ENCODE data around the gene NR2F1.

NR2F1 gene

DNA sequence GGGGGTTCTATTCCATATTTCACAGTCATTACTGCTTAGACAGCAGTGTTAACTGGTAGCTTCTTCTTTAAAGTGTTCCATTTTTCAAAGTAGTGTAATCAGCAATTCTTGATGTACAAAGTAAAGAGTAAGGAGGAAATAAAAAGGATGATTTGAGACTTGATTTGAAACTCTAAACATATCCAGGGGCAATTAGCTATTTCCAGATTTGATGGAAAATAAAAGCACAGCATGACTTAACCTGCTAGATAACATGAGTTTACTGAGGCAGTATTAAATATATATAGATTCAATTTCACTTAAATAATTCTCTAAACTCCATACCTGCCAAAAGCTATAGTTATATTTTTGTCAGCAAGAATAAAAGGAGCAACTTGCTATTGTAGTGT, 29.8 kb downstream of the NR2F1 start:
- Histone ChIP-seq H4K20me1 (ENCODE audit: insufficient read depth) (no peaks in the 10 kb centered on the region), H3K4me2 (no peak overlapping the region), H3K27ac (no peak overlapping the region), H3K79me2 (ENCODE audit: insufficient read depth, low read depth) (no peaks in the 10 kb centered on the region), H3K27me3 (ENCODE audit: insufficient read depth, low read depth) (no peaks in the 10 kb centered on the region), H3K36me3 (ENCODE audit: insufficient read depth) (no peaks in the 10 kb centered on the region), H2AFZ (ENCODE audit: low read depth) (no peak overlapping the region), H3K9ac (no peak overlapping the region), H3K4me3 (IDR thresholded peaks at IDR 0.05; ENCODE audit: insufficient read depth, low read depth, low read length) (no peak overlapping the region), H3K4me1 (ENCODE audit: low read depth, poor library complexity, severe bottlenecking) (peaks cover 6% of the 10 kb centered on the region)
- TF ChIP-seq, protein P1, sequence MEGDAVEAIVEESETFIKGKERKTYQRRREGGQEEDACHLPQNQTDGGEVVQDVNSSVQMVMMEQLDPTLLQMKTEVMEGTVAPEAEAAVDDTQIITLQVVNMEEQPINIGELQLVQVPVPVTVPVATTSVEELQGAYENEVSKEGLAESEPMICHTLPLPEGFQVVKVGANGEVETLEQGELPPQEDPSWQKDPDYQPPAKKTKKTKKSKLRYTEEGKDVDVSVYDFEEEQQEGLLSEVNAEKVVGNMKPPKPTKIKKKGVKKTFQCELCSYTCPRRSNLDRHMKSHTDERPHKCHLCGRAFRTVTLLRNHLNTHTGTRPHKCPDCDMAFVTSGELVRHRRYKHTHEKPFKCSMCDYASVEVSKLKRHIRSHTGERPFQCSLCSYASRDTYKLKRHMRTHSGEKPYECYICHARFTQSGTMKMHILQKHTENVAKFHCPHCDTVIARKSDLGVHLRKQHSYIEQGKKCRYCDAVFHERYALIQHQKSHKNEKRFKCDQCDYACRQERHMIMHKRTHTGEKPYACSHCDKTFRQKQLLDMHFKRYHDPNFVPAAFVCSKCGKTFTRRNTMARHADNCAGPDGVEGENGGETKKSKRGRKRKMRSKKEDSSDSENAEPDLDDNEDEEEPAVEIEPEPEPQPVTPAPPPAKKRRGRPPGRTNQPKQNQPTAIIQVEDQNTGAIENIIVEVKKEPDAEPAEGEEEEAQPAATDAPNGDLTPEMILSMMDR (conservative IDR thresholded peaks at IDR 0.05; ENCODE audit: low read depth, low read length), result no peak

DNA sequence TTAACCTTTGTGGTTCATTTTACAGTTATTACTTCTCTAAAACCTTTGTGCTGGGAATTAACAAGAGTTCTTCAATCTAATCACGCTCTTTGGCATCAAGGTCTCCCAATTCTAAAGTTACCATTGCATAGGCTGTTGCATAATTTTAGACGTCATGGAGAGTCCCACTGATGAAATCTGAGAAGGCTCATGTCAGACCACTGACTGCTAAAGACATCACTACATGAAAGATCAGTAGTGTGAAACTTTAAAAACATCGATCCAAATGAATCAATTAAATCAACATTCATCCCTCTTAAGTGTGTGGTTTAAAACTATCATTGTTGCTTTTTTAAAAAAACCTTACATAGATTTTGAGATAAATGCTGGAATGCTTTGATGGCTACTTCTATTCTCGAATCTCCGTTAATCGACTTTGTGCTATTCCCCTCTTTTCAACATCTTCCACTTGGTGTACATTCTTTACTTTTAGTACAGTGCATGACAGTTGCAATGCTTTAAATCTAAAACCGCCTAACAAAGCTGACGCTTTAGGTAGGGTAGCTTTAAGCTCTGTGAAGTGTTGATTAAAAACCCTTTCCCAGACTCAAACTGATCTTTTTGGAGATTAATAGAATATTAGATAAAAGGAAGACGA, 33.6 kb downstream of the NR2F1 start:
- no peak overlapping the region for H2AFZ ChIP-seq (ENCODE audit: low read depth)
- H3K4me2 ChIP-seq, result no peak overlapping the region
- no peak overlapping the region for H3K27ac ChIP-seq
- no peak overlapping the region for H3K4me3 ChIP-seq (IDR thresholded peaks at IDR 0.05; ENCODE audit: insufficient read depth, low read depth, low read length)
- H3K79me2 ChIP-seq (ENCODE audit: insufficient read depth, low read depth), result no peaks in the 10 kb centered on the region
- H3K27me3 ChIP-seq (ENCODE audit: insufficient read depth, low read depth), result no peaks in the 10 kb centered on the region
- no peaks in the 10 kb centered on the region for H3K36me3 ChIP-seq (ENCODE audit: insufficient read depth)
- TF ChIP-seq, protein P1 (conservative IDR thresholded peaks at IDR 0.05; ENCODE audit: low read depth, low read length), result no peak
- H3K4me1 ChIP-seq (ENCODE audit: low read depth, poor library complexity, severe bottlenecking), result peaks cover 14% of the 10 kb centered on the region
- H4K20me1 ChIP-seq (ENCODE audit: insufficient read depth), result no peaks in the 10 kb centered on the region
- H3K9ac ChIP-seq, result no peak overlapping the region

DNA sequence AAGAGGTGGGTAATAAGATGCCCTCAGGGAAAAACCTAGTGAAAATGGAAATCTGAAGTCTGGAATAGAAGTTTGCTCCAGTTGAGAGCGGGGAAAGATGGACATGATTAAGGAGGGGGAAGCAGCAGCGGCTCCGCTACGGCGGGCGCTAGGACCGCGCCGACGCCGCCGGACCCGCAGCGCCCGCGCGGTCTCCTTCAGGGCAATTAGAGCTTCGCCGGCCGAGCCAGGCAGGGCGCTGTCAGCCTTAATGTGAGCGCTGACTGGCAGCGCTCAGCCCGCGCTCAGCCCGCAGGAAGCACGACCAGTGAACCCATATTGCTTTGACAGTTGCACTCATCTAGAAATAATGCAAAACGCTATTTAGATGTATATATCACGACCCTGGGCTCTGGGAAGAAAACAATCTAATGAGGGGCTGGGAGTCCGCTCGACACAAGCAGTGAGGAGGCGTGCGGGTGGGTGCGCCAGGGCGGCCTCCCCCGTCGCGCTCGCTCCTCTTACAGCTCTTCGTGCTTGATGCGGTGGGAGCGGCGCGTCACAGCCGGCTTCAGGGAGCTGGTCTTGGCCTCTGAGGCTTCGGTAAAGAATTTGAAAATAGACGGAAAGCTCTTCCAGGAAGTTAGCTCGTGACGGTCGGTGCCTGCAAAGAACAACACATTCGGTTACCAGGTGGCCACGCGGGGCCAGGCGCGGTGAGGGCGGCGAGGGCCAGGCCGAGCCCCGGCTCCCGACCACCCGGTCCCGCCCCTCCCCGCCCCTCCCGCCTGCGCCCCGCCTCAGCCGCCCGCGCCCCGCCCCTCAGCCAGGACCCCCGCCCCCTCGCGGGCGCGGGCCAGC, 37.7 kb downstream of the NR2F1 start:
- no peak overlapping the region for H3K4me3 ChIP-seq (IDR thresholded peaks at IDR 0.05; ENCODE audit: insufficient read depth, low read depth, low read length)
- no peaks in the 10 kb centered on the region for H4K20me1 ChIP-seq (ENCODE audit: insufficient read depth)
- peak overlapping the region; percentile 90 for H3K4me2 ChIP-seq
- no peaks in the 10 kb centered on the region for H3K79me2 ChIP-seq (ENCODE audit: insufficient read depth, low read depth)
- peak overlapping the region; percentile 37; the same call in 1 of the 2 replicates for H3K27ac ChIP-seq
- H3K27me3 ChIP-seq (ENCODE audit: insufficient read depth, low read depth), result no peaks in the 10 kb centered on the region
- peaks cover 18% of the 10 kb centered on the region for H3K4me1 ChIP-seq (ENCODE audit: low read depth, poor library complexity, severe bottlenecking)
- H3K36me3 ChIP-seq (ENCODE audit: insufficient read depth), result no peaks in the 10 kb centered on the region
- H3K9ac ChIP-seq, result peak overlapping the region; percentile 62; the same call in 1 of the 2 replicates
- peak overlapping the region; percentile 97 for H2AFZ ChIP-seq (ENCODE audit: low read depth)
- TF ChIP-seq, protein P1 (conservative IDR thresholded peaks at IDR 0.05; ENCODE audit: low read depth, low read length), result no peak

DNA sequence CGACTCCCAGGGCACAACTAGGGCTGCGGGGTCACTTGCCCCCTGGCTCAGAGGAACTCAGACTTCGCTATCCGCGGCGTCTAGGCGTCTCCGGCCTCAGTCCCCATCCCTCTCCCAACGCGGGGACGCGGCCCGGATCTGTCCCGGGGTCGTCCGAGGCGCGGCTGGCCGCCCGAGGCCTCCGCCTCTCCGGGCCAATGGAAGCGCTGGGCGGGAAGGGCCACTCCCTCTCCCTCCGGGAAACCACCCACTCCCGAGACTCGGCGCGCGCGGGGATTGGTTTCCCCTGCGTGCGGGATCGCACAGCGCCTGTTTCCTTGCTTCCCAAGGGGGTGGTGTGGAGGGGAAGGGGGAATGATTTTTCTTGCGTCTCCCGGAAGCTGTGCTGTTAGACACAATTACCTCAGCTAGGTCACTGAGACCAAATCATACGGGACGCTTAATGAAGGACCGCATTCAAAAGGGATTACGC, 38.3 kb downstream of the NR2F1 start:
- H2AFZ ChIP-seq (ENCODE audit: low read depth), result peak overlapping the region; percentile 44; the same call in 1 of the 2 replicates
- H3K9ac ChIP-seq, result no peak overlapping the region
- no peaks in the 10 kb centered on the region for H3K79me2 ChIP-seq (ENCODE audit: insufficient read depth, low read depth)
- H3K4me2 ChIP-seq, result no peak overlapping the region
- no peaks in the 10 kb centered on the region for H3K27me3 ChIP-seq (ENCODE audit: insufficient read depth, low read depth)
- TF ChIP-seq, protein P1 (conservative IDR thresholded peaks at IDR 0.05; ENCODE audit: low read depth, low read length), result no peak
- H3K36me3 ChIP-seq (ENCODE audit: insufficient read depth), result no peaks in the 10 kb centered on the region
- H4K20me1 ChIP-seq (ENCODE audit: insufficient read depth), result no peaks in the 10 kb centered on the region
- no peak overlapping the region for H3K4me3 ChIP-seq (IDR thresholded peaks at IDR 0.05; ENCODE audit: insufficient read depth, low read depth, low read length)
- no peak overlapping the region for H3K27ac ChIP-seq
- H3K4me1 ChIP-seq (ENCODE audit: low read depth, poor library complexity, severe bottlenecking), result peaks cover 18% of the 10 kb centered on the region
